Lower lobe of right lung (tissue), 2 donors: ENCODE data around the gene NPB. TPM values are rescaled to one million over a fixed set of nuclear protein-coding genes. Genes with fewer than 3 reads are reported as not detected.

Experiments
- ATAC-seq, 2 donors: fragments of 200-7000 bp; cut with Tn5 transposase; one replicate each; pipeline ENCODE4 v1.9.1; 2020 to 2022; ENCODE audit warnings: mild to moderate bottlenecking in 2 of 2, moderate library complexity in 2 of 2
- DNase-seq: peaks from one replicate; pipeline ENCODE4 v3.0.0-alpha.2; 2020
- H3K27ac ChIP-seq: fragments of 200-600 bp; one replicate; pipeline ENCODE4 v1.8.0; 2022
- H3K27me3 ChIP-seq: fragments of 200-600 bp; one replicate; pipeline ENCODE4 v1.8.0; 2022; ENCODE audit warnings: low read depth
- H3K36me3 ChIP-seq: fragments of 200-600 bp; one replicate; pipeline ENCODE4 v1.8.0; 2022; ENCODE audit warnings: mild to moderate bottlenecking
- H3K4me1 ChIP-seq: fragments of 200-600 bp; one replicate; pipeline ENCODE4 v1.8.0; 2022
- H3K4me3 ChIP-seq: fragments of 200-600 bp; one replicate; pipeline ENCODE4 v1.8.0; 2022; ENCODE audit warnings: mild to moderate bottlenecking
- H3K9me3 ChIP-seq: fragments of 200-600 bp; one replicate; pipeline ENCODE4 v1.8.0; 2022
- CTCF ChIP-seq: fragments of 200-600 bp; IDR thresholded peaks from one replicate; pipeline ENCODE4 v1.8.0; 2022; ENCODE audit warnings: antibody characterized with exemption, mild to moderate bottlenecking
- intact Hi-C: fragments of 100-400 bp; cut with DNase I; formaldehyde crosslinking; loops from one replicate; pipeline ENCODE4 v1.11.0; 2022
- total RNA-seq: library from RNA; stranded (reverse); fragmentation: NEBNext Ultra II Directional; extraction: Animal tissue kit (Norgen Biotek cat#: 25700); gene quantifications from one replicate; pipeline ENCODE4 v1.2.1, GENCODE V29; 2021
- donor health status: DM: no; HTN: yes; CAD: no; lungs with severe emphysema.

The NPB gene
- total RNA-seq, 1 donor from 2014 or later = 0.71 TPM

GRCh38 chr17:81918832-81919545 lies 17.0 kb downstream of the NPB start:
- no peaks in the 10 kb centered on the region for H3K9me3 ChIP-seq
- H3K27ac ChIP-seq = no peak overlapping the region
- H3K36me3 ChIP-seq = peaks cover 63% of the 10 kb centered on the region
- intact Hi-C loops = no loop called here
- DNase-seq (no peak), ATAC-seq (no peak)
- H3K4me1 ChIP-seq = peaks cover 60% of the 10 kb centered on the region
- no peak overlapping the region for H3K4me3 ChIP-seq
- no peaks in the 10 kb centered on the region for H3K27me3 ChIP-seq
- no peak for TF ChIP-seq CTCF

GRCh38 chr17:81920612-81921536 lies 18.8 kb downstream of the NPB start:
- ATAC-seq = no peak
- Histone ChIP-seq H3K27me3 (no peaks in the 10 kb centered on the region), H3K4me1 (peaks cover 75% of the 10 kb centered on the region), H3K36me3 (peaks cover 44% of the 10 kb centered on the region), H3K9me3 (no peaks in the 10 kb centered on the region), H3K27ac (no peak overlapping the region), H3K4me3 (peak overlapping the region; percentile 11)
- intact Hi-C loops = no loop called here
- DNase-seq = no peak
- TF ChIP-seq CTCF = no peak

- peaks cover 74% of the 10 kb centered on the region for H3K4me1 ChIP-seq
- TF ChIP-seq CTCF = no peak
- intact Hi-C loops = no loop called here
- no peak for DNase-seq
- H3K27ac ChIP-seq = no peak overlapping the region
- H3K4me3 ChIP-seq = no peak overlapping the region
- no peak for ATAC-seq
- no peaks in the 10 kb centered on the region for H3K9me3 ChIP-seq
- no peaks in the 10 kb centered on the region for H3K27me3 ChIP-seq
- H3K36me3 ChIP-seq = peaks cover 42% of the 10 kb centered on the region
Measured at GRCh38 chr17:81921537-81921862, 19.5 kb downstream of the NPB start.

GRCh38 chr17:81921996-81922565 lies 20.0 kb downstream of the NPB start:
- peaks cover 69% of the 10 kb centered on the region for H3K4me1 ChIP-seq
- H3K36me3 ChIP-seq = peaks cover 42% of the 10 kb centered on the region
- intact Hi-C loops = no loop called here
- H3K27me3 ChIP-seq = no peaks in the 10 kb centered on the region
- TF ChIP-seq CTCF = no peak
- H3K4me3 ChIP-seq = no peak overlapping the region
- DNase-seq = no peak
- no peaks in the 10 kb centered on the region for H3K9me3 ChIP-seq
- no peak overlapping the region for H3K27ac ChIP-seq
- no peak for ATAC-seq

- Histone ChIP-seq H3K27ac (peak overlapping the region; percentile 58), H3K4me3 (peak overlapping the region; percentile 43), H3K27me3 (no peaks in the 10 kb centered on the region), H3K9me3 (no peaks in the 10 kb centered on the region), H3K4me1 (peaks cover 65% of the 10 kb centered on the region), H3K36me3 (peaks cover 42% of the 10 kb centered on the region)
- DNase-seq = no peak
- ATAC-seq = no peak
- TF ChIP-seq CTCF = no peak
- intact Hi-C loops = no loop called here
Measured at GRCh38 chr17:81922566-81923301, 20.7 kb downstream of the NPB start.
